Measurements from ENCODE around the gene GLB1L.

DNA sequence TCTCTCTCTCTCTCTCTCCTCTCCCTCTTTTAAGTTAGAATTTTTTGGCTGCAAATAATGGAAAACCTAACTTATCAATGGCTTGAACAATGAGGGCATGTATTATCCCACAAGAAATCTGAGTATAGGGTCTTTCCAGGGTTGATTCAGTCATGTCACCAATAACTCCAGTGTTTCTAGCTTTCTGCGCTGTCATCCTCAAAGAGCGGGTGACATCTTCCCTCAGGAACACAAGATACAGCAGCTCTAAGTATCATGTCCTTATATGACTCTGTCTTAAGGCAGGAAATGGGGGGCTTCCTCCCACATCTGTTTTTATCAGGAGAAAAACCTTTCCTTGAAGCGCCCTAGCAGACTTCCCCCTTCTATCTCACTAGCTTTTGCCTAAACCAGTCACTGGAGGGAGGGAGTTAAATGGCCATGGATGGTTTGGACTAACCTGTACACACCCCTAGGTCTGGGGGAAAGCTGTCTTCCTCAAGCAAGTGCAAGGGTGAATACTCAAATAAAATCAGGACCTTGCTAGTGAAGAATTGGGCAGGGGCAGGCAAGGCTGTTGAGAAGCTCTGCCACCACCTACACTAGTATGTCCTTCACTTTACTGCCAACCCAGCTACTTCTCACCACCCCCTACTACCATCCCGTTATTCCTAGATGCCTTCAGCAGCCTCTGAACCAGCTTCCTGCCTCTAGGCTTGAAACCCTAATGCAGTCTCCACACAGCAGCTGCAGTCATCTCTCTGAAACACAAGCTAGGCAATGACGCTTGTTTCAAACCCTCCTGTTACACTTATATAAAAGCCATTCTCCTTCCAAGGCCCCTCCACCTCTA, 16.0 kb upstream of the GLB1L start:
- TF ChIP-seq POLR2AphosphoS5 (IDR thresholded peaks at IDR 0.05; ENCODE audit: low read depth, low read length), result no peak
- TF ChIP-seq RFX5 (IDR thresholded peaks at IDR 0.05; ENCODE audit: low read length), result no peak
- no peak for TF ChIP-seq RXRA (IDR thresholded peaks at IDR 0.05; ENCODE audit: borderline replicate concordance, low read depth)
- TF ChIP-seq, protein P1, sequence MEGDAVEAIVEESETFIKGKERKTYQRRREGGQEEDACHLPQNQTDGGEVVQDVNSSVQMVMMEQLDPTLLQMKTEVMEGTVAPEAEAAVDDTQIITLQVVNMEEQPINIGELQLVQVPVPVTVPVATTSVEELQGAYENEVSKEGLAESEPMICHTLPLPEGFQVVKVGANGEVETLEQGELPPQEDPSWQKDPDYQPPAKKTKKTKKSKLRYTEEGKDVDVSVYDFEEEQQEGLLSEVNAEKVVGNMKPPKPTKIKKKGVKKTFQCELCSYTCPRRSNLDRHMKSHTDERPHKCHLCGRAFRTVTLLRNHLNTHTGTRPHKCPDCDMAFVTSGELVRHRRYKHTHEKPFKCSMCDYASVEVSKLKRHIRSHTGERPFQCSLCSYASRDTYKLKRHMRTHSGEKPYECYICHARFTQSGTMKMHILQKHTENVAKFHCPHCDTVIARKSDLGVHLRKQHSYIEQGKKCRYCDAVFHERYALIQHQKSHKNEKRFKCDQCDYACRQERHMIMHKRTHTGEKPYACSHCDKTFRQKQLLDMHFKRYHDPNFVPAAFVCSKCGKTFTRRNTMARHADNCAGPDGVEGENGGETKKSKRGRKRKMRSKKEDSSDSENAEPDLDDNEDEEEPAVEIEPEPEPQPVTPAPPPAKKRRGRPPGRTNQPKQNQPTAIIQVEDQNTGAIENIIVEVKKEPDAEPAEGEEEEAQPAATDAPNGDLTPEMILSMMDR (IDR thresholded peaks at IDR 0.05), result no peak
- TF ChIP-seq NRF1 (IDR thresholded peaks at IDR 0.05; ENCODE audit: low read depth, low read length), result no peak
- no peak for TF ChIP-seq SMC3 (IDR thresholded peaks at IDR 0.05; ENCODE audit: low read depth, low read length)
- no peak for TF ChIP-seq REST (IDR thresholded peaks at IDR 0.05; ENCODE audit: low read depth, low read length)
- TF ChIP-seq FOXJ3 (CRISPR knock-in tag; IDR thresholded peaks at IDR 0.05), result no peak
